Parathyroid adenoma (tissue), 2 donors: ENCODE results near the gene PEG3.

Experiments
- H2AFZ ChIP-seq: fragments of 300-600 bp; sonication (generic); one replicate; pipeline ENCODE4 v1.7.0; 2017; ENCODE audit warnings: antibody characterized with exemption, mild to moderate bottlenecking
- H3K27ac ChIP-seq: fragments of 300-600 bp; sonication (generic); one replicate; pipeline ENCODE4 v1.7.0; 2017
- H3K27me3 ChIP-seq: fragments of 300-600 bp; sonication (generic); one replicate; pipeline ENCODE4 v1.7.0; 2017; ENCODE audit warnings: low read length; ENCODE audit not compliant: control insufficient read depth, insufficient read depth
- H3K36me3 ChIP-seq: fragments of 300-600 bp; sonication (generic); one replicate; pipeline ENCODE4 v1.7.0; 2017; ENCODE audit warnings: low read length; ENCODE audit not compliant: control insufficient read depth, insufficient read depth
- H3K4me1 ChIP-seq: fragments of 300-600 bp; sonication (generic); one replicate; pipeline ENCODE4 v1.7.0; 2017; ENCODE audit warnings: control low read depth
- H3K4me2 ChIP-seq: fragments of 300-600 bp; sonication (generic); one replicate; pipeline ENCODE4 v1.7.0; 2017; ENCODE audit warnings: low read length
- H3K4me3 ChIP-seq: fragments of 300-600 bp; sonication (generic); one replicate; pipeline ENCODE4 v1.7.0; 2017; ENCODE audit warnings: low read depth, low read length
- H3K79me2 ChIP-seq: fragments of 300-600 bp; sonication (generic); one replicate; pipeline ENCODE4 v1.7.0; 2017; ENCODE audit warnings: control low read depth
- H3K9ac ChIP-seq: fragments of 300-600 bp; sonication (generic); one replicate; pipeline ENCODE4 v1.7.0; 2017; ENCODE audit warnings: mild to moderate bottlenecking
- H3K9me3 ChIP-seq: fragments of 300-600 bp; sonication (generic); one replicate; pipeline ENCODE4 v1.7.0; 2017; ENCODE audit warnings: low read length; ENCODE audit not compliant: control insufficient read depth
- CTCF ChIP-seq: fragments of 300-600 bp; sonication (generic); IDR thresholded peaks from one replicate; pipeline ENCODE4 v1.7.0; 2017; ENCODE audit warnings: antibody characterized with exemption, mild to moderate bottlenecking
- donor health status: primary hyperparathyroidism.

Gene PEG3

DNA sequence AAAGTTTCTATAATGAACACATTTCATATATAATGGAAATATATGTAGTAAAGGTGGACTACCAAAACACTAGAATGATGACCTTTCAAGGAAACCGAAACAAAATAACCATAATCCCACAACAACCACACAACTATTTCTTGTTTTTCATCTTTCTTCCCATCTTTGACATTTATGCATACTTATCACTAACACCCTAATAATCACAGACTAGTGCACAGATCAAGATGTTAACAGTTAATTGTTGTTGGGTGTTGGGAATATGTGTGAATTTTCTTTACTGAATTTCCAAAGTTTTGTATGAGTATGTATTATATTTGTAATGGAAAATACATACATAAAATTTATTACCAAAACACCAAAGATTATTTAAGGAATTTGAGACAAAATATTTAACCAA, 30.3 kb downstream of the PEG3 start:
- no peaks in the 10 kb centered on the region for H3K9me3 ChIP-seq
- no peaks in the 10 kb centered on the region for H3K79me2 ChIP-seq
- no peaks in the 10 kb centered on the region for H3K4me1 ChIP-seq
- TF ChIP-seq CTCF: no peak
- no peak overlapping the region for H3K9ac ChIP-seq
- H2AFZ ChIP-seq: no peak overlapping the region
- H3K4me2 ChIP-seq: no peak overlapping the region
- no peaks in the 10 kb centered on the region for H3K36me3 ChIP-seq
- H3K4me3 ChIP-seq: no peak overlapping the region
- no peak overlapping the region for H3K27ac ChIP-seq
- no peaks in the 10 kb centered on the region for H3K27me3 ChIP-seq

DNA sequence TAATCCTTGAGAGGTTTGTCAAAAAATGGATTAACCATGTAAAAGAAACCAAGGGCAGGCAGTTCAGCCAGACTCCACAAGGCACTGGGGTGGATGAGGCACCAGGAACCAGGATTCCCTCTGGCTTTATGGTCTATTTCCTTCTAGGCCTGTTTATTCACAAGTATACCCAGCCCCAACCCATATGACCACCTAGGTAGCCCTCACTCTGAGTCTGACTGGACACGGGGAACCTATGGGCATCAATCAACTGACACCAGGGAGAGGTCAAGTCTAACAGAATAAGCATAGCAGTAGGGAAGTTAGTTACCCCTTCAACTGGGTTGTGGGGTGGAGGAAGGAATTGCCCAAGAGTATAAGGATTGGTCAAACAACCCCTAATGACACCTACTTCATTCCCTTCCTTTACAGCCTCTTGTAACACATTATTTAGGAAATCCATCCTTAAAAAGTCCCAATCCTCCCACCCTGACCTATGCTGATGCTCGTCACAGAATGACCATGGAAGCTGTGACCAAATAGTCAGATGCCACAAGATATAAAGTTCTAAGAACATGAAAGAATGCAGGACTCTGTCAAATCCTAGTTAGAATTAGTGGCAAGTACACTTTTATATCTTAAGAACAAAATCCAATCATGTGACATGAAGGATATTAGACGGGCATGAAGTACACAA, 31.7 kb downstream of the PEG3 start:
- TF ChIP-seq CTCF: no peak
- H3K4me1 ChIP-seq: no peaks in the 10 kb centered on the region
- no peaks in the 10 kb centered on the region for H3K27me3 ChIP-seq
- H3K36me3 ChIP-seq: no peaks in the 10 kb centered on the region
- H3K4me3 ChIP-seq: no peak overlapping the region
- H3K9ac ChIP-seq: no peak overlapping the region
- no peak overlapping the region for H3K27ac ChIP-seq
- no peak overlapping the region for H2AFZ ChIP-seq
- no peaks in the 10 kb centered on the region for H3K79me2 ChIP-seq
- no peak overlapping the region for H3K4me2 ChIP-seq
- no peaks in the 10 kb centered on the region for H3K9me3 ChIP-seq

DNA sequence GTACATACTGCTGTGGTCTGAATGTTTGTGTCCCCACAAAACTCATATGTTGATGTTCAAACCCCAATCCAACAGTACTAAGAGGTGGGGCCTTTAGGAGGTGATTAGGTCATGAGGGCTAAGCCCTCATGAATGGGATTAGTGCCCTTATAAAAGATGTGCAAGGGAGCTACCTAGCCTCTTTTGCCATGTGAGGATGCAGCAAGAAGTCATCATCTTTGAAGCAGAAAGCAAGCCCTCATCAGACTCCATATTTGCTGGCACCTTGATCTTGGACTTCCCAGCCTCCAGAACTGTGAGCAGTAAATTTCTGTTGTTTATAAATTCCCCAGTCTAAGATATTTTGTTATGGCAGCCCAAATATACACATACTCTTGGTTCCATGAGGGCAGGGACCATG, 33.9 kb downstream of the PEG3 start:
- H3K9me3 ChIP-seq: no peaks in the 10 kb centered on the region
- no peak for TF ChIP-seq CTCF
- H3K27ac ChIP-seq: no peak overlapping the region
- H3K4me1 ChIP-seq: no peaks in the 10 kb centered on the region
- no peak overlapping the region for H2AFZ ChIP-seq
- H3K36me3 ChIP-seq: no peaks in the 10 kb centered on the region
- no peak overlapping the region for H3K9ac ChIP-seq
- H3K79me2 ChIP-seq: no peaks in the 10 kb centered on the region
- no peak overlapping the region for H3K4me2 ChIP-seq
- no peaks in the 10 kb centered on the region for H3K27me3 ChIP-seq
- no peak overlapping the region for H3K4me3 ChIP-seq
